ENCODE measurements around the gene SMARCAL1.
A peak's percentile ranks its signal among the peaks of the same experiment; 100 is the strongest.

The SMARCAL1 gene

DNA sequence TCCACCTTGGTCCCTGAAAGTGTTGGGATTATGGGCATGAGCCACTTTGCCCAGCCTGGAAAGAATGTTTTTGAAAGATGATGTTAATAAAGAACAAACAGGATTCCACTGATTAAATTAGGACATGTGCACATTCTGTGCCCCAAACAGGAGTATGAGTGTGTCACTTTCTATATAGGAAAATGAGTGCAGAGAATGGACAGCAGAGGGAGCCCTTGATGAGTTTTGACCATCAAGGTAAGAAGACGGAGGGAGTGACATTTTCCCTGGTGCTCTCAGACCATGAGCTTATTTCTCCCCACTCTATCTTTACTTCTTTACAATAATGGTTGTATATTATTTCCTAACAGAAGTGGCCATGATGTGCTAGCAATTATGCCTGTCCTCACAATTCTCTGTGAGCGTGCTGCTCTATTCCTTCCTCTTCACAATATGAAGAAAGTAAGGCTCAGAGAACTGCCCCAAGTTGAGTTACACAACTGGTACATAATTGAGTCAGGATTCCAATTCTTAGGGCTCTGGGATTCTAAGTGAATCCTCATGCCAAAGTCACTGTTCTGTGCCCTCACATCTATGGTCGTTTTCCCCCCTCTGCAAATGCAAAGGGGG, 107.0 kb downstream of the SMARCAL1 start:
- no peaks in the 10 kb centered on the region for H4K20me1 ChIP-seq (ENCODE audit: insufficient read depth, low read length)
- no peak overlapping the region for H3K4me2 ChIP-seq (ENCODE audit: low read depth, low read length)
- no peak overlapping the region for H3K9ac ChIP-seq (ENCODE audit: low read length)
- no peaks in the 10 kb centered on the region for H3K9me3 ChIP-seq (replicated peaks; ENCODE audit: insufficient read depth, low read length)
- no peaks in the 10 kb centered on the region for H3F3A ChIP-seq (ENCODE audit: insufficient read depth, low read length)
- no peaks in the 10 kb centered on the region for H3K79me2 ChIP-seq (ENCODE audit: low read length)
- peak; percentile 71 for DNase-seq
- H3K27ac ChIP-seq (ENCODE audit: low read length), result no peak overlapping the region
- TF ChIP-seq, protein P1, sequence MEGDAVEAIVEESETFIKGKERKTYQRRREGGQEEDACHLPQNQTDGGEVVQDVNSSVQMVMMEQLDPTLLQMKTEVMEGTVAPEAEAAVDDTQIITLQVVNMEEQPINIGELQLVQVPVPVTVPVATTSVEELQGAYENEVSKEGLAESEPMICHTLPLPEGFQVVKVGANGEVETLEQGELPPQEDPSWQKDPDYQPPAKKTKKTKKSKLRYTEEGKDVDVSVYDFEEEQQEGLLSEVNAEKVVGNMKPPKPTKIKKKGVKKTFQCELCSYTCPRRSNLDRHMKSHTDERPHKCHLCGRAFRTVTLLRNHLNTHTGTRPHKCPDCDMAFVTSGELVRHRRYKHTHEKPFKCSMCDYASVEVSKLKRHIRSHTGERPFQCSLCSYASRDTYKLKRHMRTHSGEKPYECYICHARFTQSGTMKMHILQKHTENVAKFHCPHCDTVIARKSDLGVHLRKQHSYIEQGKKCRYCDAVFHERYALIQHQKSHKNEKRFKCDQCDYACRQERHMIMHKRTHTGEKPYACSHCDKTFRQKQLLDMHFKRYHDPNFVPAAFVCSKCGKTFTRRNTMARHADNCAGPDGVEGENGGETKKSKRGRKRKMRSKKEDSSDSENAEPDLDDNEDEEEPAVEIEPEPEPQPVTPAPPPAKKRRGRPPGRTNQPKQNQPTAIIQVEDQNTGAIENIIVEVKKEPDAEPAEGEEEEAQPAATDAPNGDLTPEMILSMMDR (IDR thresholded peaks at IDR 0.05; ENCODE audit: low read length), result peak; percentile 68
- TF ChIP-seq EZH2 (optimal IDR thresholded peaks at IDR 0.05; ENCODE audit: low read depth, low read length) (no peak), EZH2phosphoT487 (IDR thresholded peaks at IDR 0.05; ENCODE audit: low read length) (no peak)
- H3K4me1 ChIP-seq (ENCODE audit: low read length), result no peaks in the 10 kb centered on the region
- H3K36me3 ChIP-seq (replicated peaks; ENCODE audit: insufficient read depth, low read length), result no peaks in the 10 kb centered on the region
- H3K4me3 ChIP-seq (ENCODE audit: low read length), result no peak overlapping the region
- no peak overlapping the region for H2AFZ ChIP-seq (ENCODE audit: low read length)
- no peaks in the 10 kb centered on the region for H3K27me3 ChIP-seq (replicated peaks; ENCODE audit: insufficient read depth, low read length)
- H3K9me2 ChIP-seq (replicated peaks; ENCODE audit: insufficient read depth, low read length), result no peaks in the 10 kb centered on the region

DNA sequence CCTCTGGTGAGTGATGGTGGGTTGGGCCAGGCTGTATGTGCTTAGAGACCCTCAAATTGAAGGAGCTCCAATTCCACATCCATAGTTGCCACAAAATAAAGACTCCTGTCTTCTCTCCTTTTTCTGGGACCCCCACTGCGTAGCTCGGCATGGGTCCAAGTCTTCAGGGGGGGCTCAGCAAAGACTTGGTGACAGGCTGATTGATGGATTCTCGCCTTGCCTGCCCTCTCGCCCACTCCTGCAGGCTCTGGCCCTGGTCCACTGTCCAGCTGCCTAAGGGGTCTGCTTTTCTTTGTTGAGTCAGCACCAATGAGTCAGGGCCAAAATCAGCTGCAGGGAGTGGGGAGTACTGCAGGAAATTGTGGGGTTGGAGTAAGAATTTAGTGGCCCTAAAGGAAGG, 107.8 kb downstream of the SMARCAL1 start:
- Histone ChIP-seq H3K4me3 (ENCODE audit: low read length) (no peak overlapping the region), H2AFZ (ENCODE audit: low read length) (no peak overlapping the region), H3K9me2 (replicated peaks; ENCODE audit: insufficient read depth, low read length) (no peaks in the 10 kb centered on the region), H3K79me2 (ENCODE audit: low read length) (no peaks in the 10 kb centered on the region), H4K20me1 (ENCODE audit: insufficient read depth, low read length) (no peaks in the 10 kb centered on the region), H3K27ac (ENCODE audit: low read length) (no peak overlapping the region), H3K27me3 (replicated peaks; ENCODE audit: insufficient read depth, low read length) (no peaks in the 10 kb centered on the region), H3K9ac (ENCODE audit: low read length) (no peak overlapping the region), H3K4me1 (ENCODE audit: low read length) (no peaks in the 10 kb centered on the region), H3K9me3 (replicated peaks; ENCODE audit: insufficient read depth, low read length) (no peaks in the 10 kb centered on the region), H3K4me2 (ENCODE audit: low read depth, low read length) (no peak overlapping the region), H3K36me3 (replicated peaks; ENCODE audit: insufficient read depth, low read length) (no peaks in the 10 kb centered on the region), H3F3A (ENCODE audit: insufficient read depth, low read length) (no peaks in the 10 kb centered on the region)
- DNase-seq, result no peak
- TF ChIP-seq EZH2phosphoT487 (IDR thresholded peaks at IDR 0.05; ENCODE audit: low read length) (no peak), EZH2 (optimal IDR thresholded peaks at IDR 0.05; ENCODE audit: low read depth, low read length) (no peak)
- TF ChIP-seq, protein P1 (IDR thresholded peaks at IDR 0.05; ENCODE audit: low read length), result no peak

DNA sequence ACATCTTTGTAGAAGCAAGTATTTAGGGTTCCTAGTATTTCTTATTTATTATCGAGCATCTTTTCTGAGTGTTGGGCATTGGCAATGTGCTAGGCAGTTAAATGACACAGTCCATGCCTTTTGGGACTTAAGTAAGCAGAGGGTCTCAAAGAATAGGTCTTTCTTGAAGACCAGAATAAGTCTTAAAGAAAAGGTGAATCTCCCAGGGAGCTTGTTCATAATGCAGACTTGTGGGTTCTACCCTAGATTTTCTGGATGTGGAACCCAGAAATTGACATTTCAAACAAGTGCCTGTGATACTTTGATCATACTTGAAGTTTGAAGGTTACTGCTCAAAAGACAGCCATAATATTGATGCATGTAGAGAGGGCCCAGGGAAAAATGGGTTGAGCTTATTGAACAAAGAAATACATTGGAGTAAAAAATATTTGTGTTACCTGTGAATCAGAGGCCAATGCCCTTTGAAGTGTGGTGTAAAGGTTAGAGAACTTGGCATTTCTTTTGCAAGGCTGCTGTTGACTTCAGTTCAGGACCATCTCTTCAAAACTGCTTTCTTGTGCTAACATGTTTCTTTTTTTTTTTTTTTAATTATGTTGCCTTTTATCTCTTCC, 110.7 kb downstream of the SMARCAL1 start:
- H3K27me3 ChIP-seq (replicated peaks; ENCODE audit: insufficient read depth, low read length), result no peaks in the 10 kb centered on the region
- no peak for DNase-seq
- H3K9ac ChIP-seq (ENCODE audit: low read length), result no peak overlapping the region
- no peaks in the 10 kb centered on the region for H4K20me1 ChIP-seq (ENCODE audit: insufficient read depth, low read length)
- H3K27ac ChIP-seq (ENCODE audit: low read length), result no peak overlapping the region
- H3K4me2 ChIP-seq (ENCODE audit: low read depth, low read length), result no peak overlapping the region
- TF ChIP-seq EZH2 (optimal IDR thresholded peaks at IDR 0.05; ENCODE audit: low read depth, low read length) (no peak), EZH2phosphoT487 (IDR thresholded peaks at IDR 0.05; ENCODE audit: low read length) (no peak)
- TF ChIP-seq, protein P1 (IDR thresholded peaks at IDR 0.05; ENCODE audit: low read length), result no peak
- no peak overlapping the region for H2AFZ ChIP-seq (ENCODE audit: low read length)
- no peak overlapping the region for H3K4me3 ChIP-seq (ENCODE audit: low read length)
- no peaks in the 10 kb centered on the region for H3F3A ChIP-seq (ENCODE audit: insufficient read depth, low read length)
- no peaks in the 10 kb centered on the region for H3K4me1 ChIP-seq (ENCODE audit: low read length)
- H3K9me3 ChIP-seq (replicated peaks; ENCODE audit: insufficient read depth, low read length), result no peaks in the 10 kb centered on the region
- H3K79me2 ChIP-seq (ENCODE audit: low read length), result no peaks in the 10 kb centered on the region
- H3K9me2 ChIP-seq (replicated peaks; ENCODE audit: insufficient read depth, low read length), result no peaks in the 10 kb centered on the region
- no peaks in the 10 kb centered on the region for H3K36me3 ChIP-seq (replicated peaks; ENCODE audit: insufficient read depth, low read length)
